NT2/D1 (cell line): ENCODE data around the gene MT1B.

Source experiments
- SUZ12 ChIP-seq: IDR thresholded peaks from 2 replicates; pipeline ENCODE4 v1.6.1; 2011; ENCODE audit not compliant: insufficient read length, insufficient read depth; ENCODE audit errors: extremely low read depth
- YY1 ChIP-seq: IDR thresholded peaks from 2 replicates; pipeline ENCODE4 v1.6.1; 2011; ENCODE audit not compliant: insufficient read length, insufficient read depth
- ZNF274 ChIP-seq: IDR thresholded peaks from 2 replicates; pipeline ENCODE4 v1.6.1; 2011; ENCODE audit warnings: mild to moderate bottlenecking, low read depth, low read length

GRCh38 chr16:56697456-56698155 is 45.9 kb downstream of the MT1B start:
- no peak for TF ChIP-seq YY1
- no peak for TF ChIP-seq SUZ12
- no peak for TF ChIP-seq ZNF274
